Sigmoid colon (tissue), 7 donors: Measurements from ENCODE around the gene BAHCC1. TPM values are rescaled to one million over a fixed set of nuclear protein-coding genes. Genes with fewer than 3 reads are reported as not detected.
A peak's percentile ranks its signal among the peaks of the same experiment; 100 is the strongest.

ENCODE experiments used
- DNase-seq: peaks from one replicate; pipeline ENCODE4 v3.0.0-alpha.2; 2019
- H3K27ac ChIP-seq, 4 donors: fragments of 200-600 bp; sonication (generic); one replicate each; pipeline ENCODE4 v1.5.1; 2016 to 2019; ENCODE audit warnings: mild to moderate bottlenecking in 1 of 4
- H3K27me3 ChIP-seq, 3 donors: fragments of 200-600 bp; sonication (generic); one replicate each; pipeline ENCODE4 v1.5.1; 2019; ENCODE audit warnings: mild to moderate bottlenecking in 1 of 3
- H3K36me3 ChIP-seq, 4 donors: fragments of 200-600 bp; sonication (generic); one replicate each; pipeline ENCODE4 v1.5.1; 2016 to 2019
- H3K4me1 ChIP-seq, 4 donors: fragments of 200-600 bp; sonication (generic); one replicate each; pipeline ENCODE4 v1.5.1; 2017 to 2019
- H3K4me3 ChIP-seq, 4 donors: fragments of 200-600 bp; sonication (generic); one replicate each; pipeline ENCODE4 v1.5.1; 2017 to 2019; ENCODE audit warnings: mild to moderate bottlenecking in 2 of 4, moderate library complexity in 1 of 4
- H3K9me3 ChIP-seq, 4 donors: fragments of 200-600 bp in 3 of 4; sonication (generic) in 3 of 4; one replicate each; pipeline versions ENCODE4 v1.5.1 to v1.6.1; 2013 to 2019
- EP300 ChIP-seq, 4 donors: sonication (generic); formaldehyde crosslinking; IDR thresholded peaks; one replicate each; pipeline ENCODE4 v1.6.1; 2017; ENCODE audit warnings: antibody characterized with exemption in 4 of 4
- POLR2A ChIP-seq, 2 donors: fragments of 450-650 bp; IDR thresholded peaks; one replicate each; pipeline ENCODE4 v1.6.1; 2016; ENCODE audit warnings: antibody characterized with exemption in 2 of 2, mild to moderate bottlenecking in 2 of 2, moderate library complexity in 2 of 2
- POLR2AphosphoS5 ChIP-seq, 4 donors: sonication (generic); formaldehyde crosslinking; IDR thresholded peaks; one replicate each; pipeline ENCODE4 v1.6.1; 2017; ENCODE audit warnings: antibody characterized with exemption in 4 of 4
- WGBS, 2 donors: extraction: QIAGEN DNeasy Blood & Tissue Kit; methylation state at CpG; one replicate each; pipeline ENCODE4 v1.1.7; 2013; 5-methylcytosine and 5-hydroxymethylcytosine counted together
- intact Hi-C: fragments of 100-400 bp; cut with DNase I; formaldehyde crosslinking; loops from one replicate; pipeline ENCODE4 v1.15.1; 2023
- polyA plus RNA-seq, 3 donors: library from polyadenylated mRNA; stranded (reverse); fragments of 200-250 nt; gene quantifications; one replicate each; pipeline ENCODE4 v1.2.3, GENCODE V29; 2013
- total RNA-seq, 4 donors: library from RNA; depleted of rRNA; stranded (reverse); fragments of >200 nt; gene quantifications; one replicate each; pipeline ENCODE4 v1.1.0, GENCODE V29; 2016
- TF ChIP-seq, protein P1 (sequence below), 4 experiments: fragments of 450-650 bp in 3 of 4; fragments of 200-600 bp in 1 of 4; IDR thresholded peaks; one replicate each; pipeline ENCODE4 v1.5.1; 2016 to 2019; ENCODE audit warnings: antibody characterized with exemption in 4 of 4, mild to moderate bottlenecking in 3 of 4, moderate library complexity in 2 of 4
- donor health status: healthy with polysubstance abuse.
- donor health status: Bipolar disorder and iron deficiency.
- donor health status: healthy.

Gene BAHCC1
- total and polyA plus RNA-seq, 7 donors: 1.8 to 18.6 (median 6.4) TPM

DNA sequence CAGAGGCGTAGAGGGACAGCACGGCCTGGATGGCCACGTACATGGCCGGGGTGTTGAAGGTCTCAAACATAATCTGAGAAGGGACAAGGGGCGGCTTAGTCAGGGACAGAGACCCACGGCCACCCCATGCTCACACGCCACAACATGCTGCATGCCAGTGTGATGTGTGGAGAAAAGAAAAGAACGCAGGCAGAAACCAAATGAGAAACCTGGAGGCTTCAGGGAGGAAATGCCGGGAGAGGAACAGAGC lies 116.2 kb downstream of the BAHCC1 start:
- WGBS, 2 donors: 1 to 2% methylated on average over 9 of the region's 9 CpGs
- H3K27ac ChIP-seq: peak overlapping the region; percentile 99 to 100 (median 100)
- H3K4me1 ChIP-seq: peaks cover 0 to 47% (median 23%) of the 10 kb centered on the region in 4 donors

DNA sequence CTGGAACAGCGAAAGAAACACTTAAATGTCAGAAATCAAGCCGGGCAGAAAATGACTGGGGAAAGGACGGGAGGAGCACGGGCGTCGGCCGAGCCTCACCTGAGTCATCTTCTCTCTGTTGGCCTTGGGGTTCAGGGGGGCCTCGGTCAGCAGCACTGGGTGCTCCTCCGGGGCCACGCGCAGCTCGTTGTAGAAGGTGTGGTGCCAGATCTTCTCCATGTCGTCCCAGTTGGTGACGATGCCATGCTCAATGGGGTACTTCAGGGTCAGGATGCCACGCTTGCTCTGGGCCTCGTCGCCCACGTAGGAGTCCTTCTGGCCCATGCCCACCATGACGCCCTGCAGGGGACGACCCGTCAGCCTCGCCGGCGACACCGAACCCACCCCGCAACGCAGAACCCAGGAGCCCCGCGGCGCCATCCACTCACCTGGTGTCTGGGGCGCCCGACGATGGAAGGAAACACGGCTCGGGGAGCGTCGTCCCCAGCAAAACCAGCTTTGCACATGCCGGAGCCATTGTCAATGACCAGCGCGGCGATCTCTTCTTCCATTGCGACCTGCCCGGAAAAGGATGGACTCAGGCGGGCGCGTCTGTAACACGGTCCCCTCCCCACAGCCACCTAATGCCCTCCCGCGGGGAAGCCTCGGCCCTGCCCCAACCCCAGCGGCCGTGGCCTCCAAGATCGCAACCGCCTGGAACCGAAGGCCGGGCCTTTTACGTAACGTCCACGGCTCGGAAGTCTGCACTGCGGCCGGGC lies 116.7 kb downstream of the BAHCC1 start:
- Histone ChIP-seq H3K36me3 (peaks cover 25 to 41% (median 35%) of the 10 kb centered on the region in 4 donors), H3K27me3 (no peaks in the 10 kb centered on the region), H3K4me3 (peak overlapping the region; percentile 88 to 99 (median 94)), H3K27ac (peak overlapping the region; percentile 99 to 100 (median 100)), H3K4me1 (peaks cover 0 to 53% (median 28%) of the 10 kb centered on the region in 4 donors), H3K9me3 (no peaks in the 10 kb centered on the region)
- intact Hi-C loops: loop anchor here (1.0 to 2.0 kb wide), 2 partner anchors 117 to 170 kb away; partner anchors contain the start of gene BAHCC1
- WGBS, 2 donors: 0% methylated on average over 62 of the region's 62 CpGs
- TF ChIP-seq POLR2A (IDR thresholded peaks at IDR 0.05) (no peak), EP300 (IDR thresholded peaks at IDR 0.05) (no peak), POLR2AphosphoS5 (IDR thresholded peaks at IDR 0.05) (no peak)
- TF ChIP-seq, protein P1, sequence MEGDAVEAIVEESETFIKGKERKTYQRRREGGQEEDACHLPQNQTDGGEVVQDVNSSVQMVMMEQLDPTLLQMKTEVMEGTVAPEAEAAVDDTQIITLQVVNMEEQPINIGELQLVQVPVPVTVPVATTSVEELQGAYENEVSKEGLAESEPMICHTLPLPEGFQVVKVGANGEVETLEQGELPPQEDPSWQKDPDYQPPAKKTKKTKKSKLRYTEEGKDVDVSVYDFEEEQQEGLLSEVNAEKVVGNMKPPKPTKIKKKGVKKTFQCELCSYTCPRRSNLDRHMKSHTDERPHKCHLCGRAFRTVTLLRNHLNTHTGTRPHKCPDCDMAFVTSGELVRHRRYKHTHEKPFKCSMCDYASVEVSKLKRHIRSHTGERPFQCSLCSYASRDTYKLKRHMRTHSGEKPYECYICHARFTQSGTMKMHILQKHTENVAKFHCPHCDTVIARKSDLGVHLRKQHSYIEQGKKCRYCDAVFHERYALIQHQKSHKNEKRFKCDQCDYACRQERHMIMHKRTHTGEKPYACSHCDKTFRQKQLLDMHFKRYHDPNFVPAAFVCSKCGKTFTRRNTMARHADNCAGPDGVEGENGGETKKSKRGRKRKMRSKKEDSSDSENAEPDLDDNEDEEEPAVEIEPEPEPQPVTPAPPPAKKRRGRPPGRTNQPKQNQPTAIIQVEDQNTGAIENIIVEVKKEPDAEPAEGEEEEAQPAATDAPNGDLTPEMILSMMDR (IDR thresholded peaks at IDR 0.05): no peak
- peak; percentile 83 for DNase-seq

More for the DNA sequence above, 116.2 kb downstream of the BAHCC1 start:
- DNase-seq: no peak
- Histone ChIP-seq H3K9me3 (no peaks in the 10 kb centered on the region), H3K36me3 (peaks cover 25 to 41% (median 35%) of the 10 kb centered on the region in 4 donors), H3K27me3 (no peaks in the 10 kb centered on the region), H3K4me3 (peak overlapping the region; percentile 88 to 99 (median 94))
- peak in 1 of 2 donors; percentile 25 for TF ChIP-seq POLR2A (IDR thresholded peaks at IDR 0.05)
- TF ChIP-seq POLR2AphosphoS5 (IDR thresholded peaks at IDR 0.05): peak in 1 of 4 donors; percentile 39
- TF ChIP-seq EP300 (IDR thresholded peaks at IDR 0.05): no peak
- intact Hi-C loops: no loop called here

DNA sequence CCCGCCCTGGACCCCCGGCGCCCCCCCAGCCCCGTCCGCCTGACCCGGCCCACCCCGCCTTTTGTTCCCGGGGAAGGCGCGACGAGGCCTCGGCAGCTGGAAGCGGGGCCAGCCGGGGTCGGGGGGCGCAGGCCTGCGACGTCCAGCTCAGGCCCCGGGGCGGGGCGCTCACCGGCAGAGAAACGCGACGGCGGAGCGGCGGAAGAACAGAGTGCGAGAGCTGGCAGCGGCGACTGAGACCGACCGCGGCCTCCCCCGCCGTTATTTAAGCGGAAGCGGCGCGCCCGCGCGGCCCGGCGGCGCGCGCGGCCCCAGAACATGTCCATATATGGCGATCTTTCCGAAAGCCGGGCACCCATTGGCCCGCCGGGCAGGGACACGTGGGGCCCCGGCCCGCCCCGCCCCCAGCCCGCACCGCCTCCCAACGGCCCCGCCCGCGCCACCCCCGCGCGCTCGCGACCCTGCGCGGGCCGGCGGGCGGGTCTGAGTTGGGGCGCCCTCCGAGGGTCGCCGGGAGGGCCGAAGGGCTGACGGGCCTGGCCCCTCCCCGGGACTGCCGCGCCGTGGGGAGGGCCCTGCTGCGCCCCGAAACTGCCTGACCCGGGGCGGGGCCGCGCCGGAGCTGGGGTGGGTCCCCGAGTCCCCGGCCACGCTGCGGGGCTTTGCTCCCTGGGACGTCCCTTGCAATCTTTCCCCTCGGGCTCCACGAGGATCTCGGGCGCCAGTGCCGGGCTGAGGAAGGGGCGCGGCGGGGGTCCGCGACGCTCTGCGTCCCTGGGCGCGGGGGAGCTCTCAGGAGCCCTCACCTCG lies 117.5 kb downstream of the BAHCC1 start, which contains the start of gene ACTG1:
TSS of gene ACTG1 (minus strand) at position 238 of the 810 bp plus-strand sequence. CDS start 445 bp downstream, outside the sequence.
- peak; percentile 97 for DNase-seq
- H3K27ac ChIP-seq: peak within 1 kb of the TSS; percentile 99 to 100 (median 100)
- peaks cover 25 to 41% (median 35%) of the 10 kb centered on the region in 4 donors for H3K36me3 ChIP-seq
- no peaks in the 10 kb centered on the region for H3K27me3 ChIP-seq
- no peaks in the 10 kb centered on the region for H3K9me3 ChIP-seq
- peak within 1 kb of the TSS; percentile 88 to 99 (median 96) for H3K4me3 ChIP-seq
- TF ChIP-seq POLR2A (IDR thresholded peaks at IDR 0.05) (peak; percentile 93), POLR2AphosphoS5 (IDR thresholded peaks at IDR 0.05) (peak; percentile 96 to 100 (median 99)), EP300 (IDR thresholded peaks at IDR 0.05) (peak in 1 of 4 donors; percentile 25)
- TF ChIP-seq, protein P1 (IDR thresholded peaks at IDR 0.05): no peak
- intact Hi-C loops: loop anchor here (1.0 to 2.0 kb wide), 2 partner anchors 118 to 170 kb away; partner anchors contain the start of gene BAHCC1
- 0 to 1% methylated on average over 111 of the region's 111 CpGs for WGBS, 2 donors
- H3K4me1 ChIP-seq: peaks cover 0 to 60% (median 36%) of the 10 kb centered on the region in 4 donors

DNA sequence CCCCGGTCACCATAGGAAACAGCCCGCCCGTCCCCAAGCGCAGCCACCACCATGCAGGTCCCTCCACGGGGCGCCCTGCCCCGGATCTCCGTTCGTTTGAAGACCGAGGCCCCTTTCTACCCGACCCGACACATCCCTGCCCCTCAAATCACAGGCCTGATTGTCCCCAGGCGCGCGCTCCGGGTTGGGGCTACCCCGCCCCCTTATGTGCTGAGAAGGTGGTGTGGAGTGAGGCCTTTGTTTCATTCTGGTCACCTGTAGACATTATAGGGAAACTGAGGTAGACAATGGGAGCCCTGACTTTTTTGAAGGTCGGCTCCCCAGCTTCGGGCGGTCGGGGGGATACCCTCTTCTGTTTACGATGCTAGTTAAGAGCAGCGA lies 118.1 kb downstream of the BAHCC1 start:
- intact Hi-C loops: loop anchor here (2.0 kb wide), 1 partner anchor 119 kb away; the partner anchor contains the start of gene BAHCC1
- peak overlapping the region; percentile 99 to 100 (median 100) for H3K27ac ChIP-seq
- peak in 1 of 4 donors; percentile 6 for TF ChIP-seq POLR2AphosphoS5 (IDR thresholded peaks at IDR 0.05)
- no peak for TF ChIP-seq EP300 (IDR thresholded peaks at IDR 0.05)
- TF ChIP-seq POLR2A (IDR thresholded peaks at IDR 0.05): peak in 1 of 2 donors; percentile 22
- TF ChIP-seq, protein P1 (IDR thresholded peaks at IDR 0.05): no peak
- peaks cover 25 to 41% (median 35%) of the 10 kb centered on the region in 4 donors for H3K36me3 ChIP-seq
- peak; percentile 92 for DNase-seq
- no peaks in the 10 kb centered on the region for H3K27me3 ChIP-seq
- 0 to 1% methylated on average over 23 of the region's 23 CpGs for WGBS, 2 donors
- H3K4me1 ChIP-seq: peaks cover 0 to 65% (median 41%) of the 10 kb centered on the region in 4 donors
- H3K4me3 ChIP-seq: peak overlapping the region; percentile 88 to 99 (median 96)
- no peaks in the 10 kb centered on the region for H3K9me3 ChIP-seq
